Measurements from ENCODE around the gene PARN.

PARN gene

DNA sequence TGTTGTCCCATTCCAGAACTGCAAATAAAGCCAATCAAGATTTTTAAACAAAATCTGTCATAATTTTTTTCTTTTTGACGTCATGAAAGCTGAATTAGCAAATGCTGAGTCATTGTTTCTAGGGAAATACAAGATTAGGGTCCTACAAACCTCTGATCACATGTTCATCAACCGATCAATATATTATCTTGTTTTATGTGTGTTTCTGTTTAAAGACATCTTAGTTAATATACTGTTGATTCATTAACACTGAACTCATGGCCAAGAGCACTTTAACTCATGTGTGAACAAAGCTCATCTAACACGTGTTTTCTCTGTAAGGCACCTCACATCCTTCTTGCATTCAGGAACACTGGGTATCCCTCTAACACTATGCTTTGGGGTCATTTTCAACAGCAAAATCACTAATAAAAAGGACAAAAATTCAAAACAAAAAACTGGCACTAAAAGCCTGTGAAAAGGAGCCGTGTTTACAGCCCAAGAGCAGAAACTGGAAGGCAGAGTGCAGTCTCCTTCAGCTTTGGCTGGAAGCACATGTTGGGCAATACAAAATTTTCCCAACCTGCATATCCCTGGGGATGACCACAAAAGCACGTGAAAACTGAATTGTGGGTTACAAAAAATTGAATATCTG lies 102.5 kb downstream of the PARN start:
- no peak for FAIRE-seq

DNA sequence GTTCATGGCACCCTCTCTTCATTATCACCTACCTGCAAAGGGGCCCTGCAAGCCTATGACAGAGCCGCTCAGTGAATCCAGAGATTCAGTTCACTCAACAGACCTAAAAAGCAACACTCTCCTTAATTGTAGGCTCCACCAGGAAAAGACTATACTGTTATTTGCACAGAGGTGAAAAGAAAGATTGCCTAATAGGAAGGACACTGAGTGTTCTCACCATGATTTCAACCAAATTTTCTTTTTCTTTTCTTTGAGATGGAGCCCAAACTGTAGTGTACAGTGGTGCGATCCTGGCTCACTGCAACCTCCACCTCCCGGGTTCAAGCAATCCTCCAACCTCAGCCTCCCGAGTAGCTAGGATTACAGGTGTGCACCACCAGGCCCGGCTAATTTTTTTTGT lies 104.5 kb downstream of the PARN start:
- no peak for FAIRE-seq

DNA sequence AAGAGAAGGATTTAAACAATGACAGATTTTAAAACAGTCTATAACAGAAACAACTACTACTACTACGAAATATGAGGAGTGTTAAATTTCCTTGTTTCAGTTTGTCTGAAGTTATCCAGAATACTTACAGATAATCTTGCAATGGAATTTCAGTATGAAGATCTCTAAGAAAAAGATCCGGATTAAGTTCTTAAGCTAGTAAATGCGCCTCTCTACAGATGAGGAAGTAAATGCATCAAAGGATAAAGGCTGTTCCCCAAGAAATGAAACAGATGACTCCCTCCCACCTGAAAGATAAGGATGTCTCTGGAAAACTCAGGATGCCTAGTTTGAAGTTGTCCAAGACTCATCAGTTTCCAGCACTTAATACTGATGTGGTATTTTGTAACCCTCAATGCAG lies 105.1 kb downstream of the PARN start:
- FAIRE-seq: no peak

DNA sequence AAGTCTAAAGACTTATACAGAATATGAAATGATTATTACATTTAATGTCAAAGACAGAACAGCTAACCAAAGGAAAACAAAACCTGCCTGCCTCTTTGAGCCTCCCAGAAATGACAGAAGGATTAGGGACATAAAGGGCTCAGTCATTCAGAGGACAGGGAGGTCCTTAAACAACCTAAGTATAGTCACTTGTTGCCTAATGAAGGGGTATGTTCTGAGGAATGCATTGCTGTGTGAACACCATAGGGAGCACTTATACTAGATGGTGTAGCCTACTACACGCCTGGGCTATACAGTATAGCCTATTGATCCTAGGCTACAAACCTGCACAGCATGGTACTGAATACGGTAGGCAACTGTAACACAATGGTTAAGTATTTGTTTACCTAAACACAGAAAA lies 106.4 kb downstream of the PARN start:
- no peak for FAIRE-seq

DNA sequence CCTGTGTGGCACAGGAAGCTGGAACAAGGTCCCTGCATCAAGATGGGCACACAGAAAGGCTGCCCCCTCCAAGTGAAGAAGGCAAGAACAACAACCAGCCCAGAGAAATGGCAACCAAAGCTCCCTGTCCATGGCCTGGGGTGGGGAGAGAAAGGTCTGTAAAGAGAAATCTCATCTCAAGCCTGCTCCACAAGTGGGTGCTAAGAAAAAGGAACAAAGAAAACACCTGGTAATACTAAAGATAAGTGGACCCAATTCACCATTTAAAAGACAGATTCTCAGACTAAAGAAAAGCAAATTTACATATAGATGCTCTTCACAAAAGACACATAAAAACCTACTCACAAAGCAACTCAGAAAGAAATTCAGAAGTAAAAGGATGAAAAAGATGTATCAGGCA lies 107.4 kb downstream of the PARN start:
- FAIRE-seq: no peak

DNA sequence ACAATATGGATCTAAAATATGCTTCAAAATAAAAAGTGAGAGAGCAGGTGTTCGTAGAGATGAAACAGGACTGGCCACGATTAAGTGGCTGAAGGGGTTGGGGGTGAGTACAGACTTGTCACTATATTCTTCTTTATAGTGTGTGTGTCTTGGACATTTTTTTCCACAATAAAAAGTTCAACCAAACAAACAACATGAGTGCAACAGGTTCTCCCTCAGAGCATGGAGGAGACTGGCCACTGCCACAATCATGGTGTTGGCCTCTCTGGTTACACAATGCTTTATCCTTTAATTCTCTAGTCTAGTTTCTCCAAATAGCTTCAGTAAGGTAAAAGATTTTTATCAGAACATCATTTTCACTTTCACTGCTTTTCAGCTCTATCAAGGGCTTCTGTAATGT lies 109.3 kb downstream of the PARN start:
- no peak for FAIRE-seq

DNA sequence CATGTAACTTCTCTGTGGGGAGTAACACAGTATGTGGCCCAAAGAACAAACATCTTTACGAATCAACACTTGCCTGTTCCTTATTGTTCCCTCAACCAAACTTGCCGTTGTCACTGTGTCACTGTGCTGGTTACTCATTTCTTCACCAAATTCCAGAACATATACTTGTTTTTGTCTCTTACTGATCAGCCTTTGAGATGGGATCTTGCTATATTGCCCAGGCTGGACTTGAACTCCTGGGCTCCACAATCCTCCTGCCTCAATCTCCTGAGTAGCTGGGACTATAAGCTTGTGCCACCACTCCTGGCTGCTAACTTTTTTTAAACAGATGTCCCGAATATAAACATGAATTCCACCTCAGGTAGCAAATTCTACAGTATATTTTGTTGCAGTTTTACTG lies 115.1 kb downstream of the PARN start:
- no peak for FAIRE-seq

DNA sequence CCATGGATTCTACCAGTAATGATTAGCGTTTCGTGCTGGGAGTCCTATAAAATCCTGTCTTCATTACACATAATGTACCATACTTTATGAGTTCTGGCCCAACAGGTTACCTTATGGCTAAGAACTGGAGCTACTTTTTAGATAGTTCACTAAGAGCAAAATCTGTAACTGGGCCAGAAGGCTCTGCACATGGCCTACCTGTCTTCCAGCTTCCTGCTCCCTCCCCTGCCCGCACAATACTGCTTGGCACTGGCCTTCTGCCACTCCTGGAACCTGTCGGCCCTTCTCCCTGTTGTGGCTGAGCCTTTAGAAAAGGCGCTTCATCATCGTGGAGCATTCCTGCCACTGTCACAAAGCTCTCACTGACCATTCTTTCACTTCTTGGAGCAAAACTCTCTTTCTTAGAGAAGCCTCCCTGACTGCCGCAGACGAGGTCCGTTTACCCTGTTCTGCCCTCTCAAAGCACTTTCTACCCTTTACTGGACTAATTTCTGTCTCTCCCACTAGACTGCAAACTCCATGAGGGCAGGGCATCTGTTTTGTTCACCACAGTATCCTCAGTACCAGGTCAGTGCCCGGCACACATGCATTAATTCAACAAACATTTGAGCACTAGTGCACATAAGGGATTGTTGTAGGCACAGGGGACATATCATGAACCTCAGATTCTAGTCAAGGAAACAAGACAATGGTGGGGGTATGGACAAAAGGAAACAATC lies 116.5 kb downstream of the PARN start:
- no peak for FAIRE-seq

DNA sequence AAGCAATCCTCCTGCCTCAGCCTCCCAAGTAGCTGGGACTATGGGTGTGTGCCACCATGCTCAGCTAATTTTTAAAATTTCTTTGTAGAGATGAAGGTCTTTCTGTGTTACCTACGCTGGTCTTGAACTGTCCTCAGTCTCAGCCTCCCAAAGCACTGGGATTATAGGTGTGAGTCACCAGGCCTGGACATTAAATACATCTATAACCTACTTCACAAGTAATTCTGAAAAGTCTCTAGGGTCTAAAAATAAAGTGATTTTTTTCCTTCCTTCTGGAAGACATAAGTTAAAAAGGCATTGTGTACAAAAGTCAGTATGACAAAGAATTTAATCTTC lies 118.3 kb downstream of the PARN start:
- no peak for FAIRE-seq

DNA sequence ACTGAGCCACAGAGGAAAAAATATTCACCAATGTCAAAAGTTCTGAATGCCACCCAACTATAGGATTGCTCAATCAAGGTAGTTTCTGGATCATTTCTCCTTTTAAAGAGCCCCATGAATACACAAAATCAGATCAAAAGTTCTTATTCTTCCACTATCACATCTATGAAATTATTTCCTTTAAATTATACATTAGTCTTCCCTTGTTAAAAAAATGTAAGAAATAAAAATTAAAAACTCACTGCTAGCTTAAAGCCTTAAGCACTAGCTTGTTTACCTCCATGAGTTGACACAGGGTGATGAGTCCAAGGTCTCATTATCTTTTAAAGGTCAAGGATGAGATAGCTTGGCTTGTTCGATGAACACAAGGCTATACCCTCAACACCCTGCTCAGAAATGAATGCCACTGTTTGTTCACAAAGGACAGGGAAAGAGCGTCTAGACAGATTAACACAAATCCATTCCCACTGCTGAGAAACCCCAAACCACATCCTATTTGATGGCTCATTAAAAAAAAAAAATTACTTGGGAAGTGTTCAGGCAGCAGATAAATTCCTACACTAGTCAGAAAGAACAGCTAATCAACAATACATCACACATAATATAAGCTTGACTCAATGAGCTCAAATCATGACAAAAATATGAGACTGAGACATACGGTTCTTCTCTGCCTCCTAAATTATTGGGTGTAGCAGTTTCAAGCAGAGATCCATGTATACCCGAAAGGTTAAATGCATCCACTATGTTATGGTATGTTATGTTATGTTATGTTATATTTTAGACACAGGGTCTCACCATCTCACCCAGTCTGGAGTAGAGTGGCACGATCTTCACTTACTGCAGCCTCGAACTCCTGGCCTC lies 118.9 kb downstream of the PARN start:
- FAIRE-seq: no peak

DNA sequence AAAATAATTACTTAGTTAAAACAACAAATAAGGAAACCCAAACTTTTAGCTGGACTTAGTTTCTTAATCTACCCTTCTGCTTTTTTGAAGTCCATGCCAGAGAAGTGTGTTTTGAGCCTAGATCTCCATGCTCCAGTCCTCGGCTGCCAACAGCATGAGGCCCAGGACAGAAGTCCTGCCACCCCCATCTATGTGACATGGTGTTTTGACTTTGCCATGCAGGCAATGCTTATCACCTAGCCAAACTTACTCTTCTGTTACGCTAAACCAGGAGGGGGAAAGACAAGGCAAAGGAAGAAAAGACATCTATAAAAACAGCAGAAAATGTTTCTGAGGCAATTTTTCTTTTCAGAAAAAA lies 119.5 kb downstream of the PARN start:
- FAIRE-seq: no peak

DNA sequence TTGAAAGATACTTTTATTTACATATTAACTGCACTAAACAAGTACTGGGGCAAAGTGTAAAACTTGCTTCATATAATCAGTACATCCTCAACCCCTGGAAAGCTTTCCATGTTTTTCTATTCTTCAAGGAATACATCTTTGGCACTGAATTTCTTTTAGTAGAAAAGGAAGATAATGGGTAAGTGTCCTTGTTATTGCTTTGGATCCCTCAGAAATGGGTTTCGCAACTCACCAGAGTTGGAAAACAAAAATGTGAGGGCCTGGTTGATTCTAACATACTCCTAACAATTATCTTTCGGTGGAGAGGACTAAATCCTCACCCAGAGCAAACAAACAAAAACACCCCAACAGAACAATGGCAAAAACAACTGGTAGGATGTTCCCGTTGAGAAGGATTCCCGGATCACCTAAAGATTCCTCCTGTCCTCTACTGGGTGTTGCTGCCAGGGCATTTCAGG lies 120.4 kb downstream of the PARN start:
- FAIRE-seq: no peak

DNA sequence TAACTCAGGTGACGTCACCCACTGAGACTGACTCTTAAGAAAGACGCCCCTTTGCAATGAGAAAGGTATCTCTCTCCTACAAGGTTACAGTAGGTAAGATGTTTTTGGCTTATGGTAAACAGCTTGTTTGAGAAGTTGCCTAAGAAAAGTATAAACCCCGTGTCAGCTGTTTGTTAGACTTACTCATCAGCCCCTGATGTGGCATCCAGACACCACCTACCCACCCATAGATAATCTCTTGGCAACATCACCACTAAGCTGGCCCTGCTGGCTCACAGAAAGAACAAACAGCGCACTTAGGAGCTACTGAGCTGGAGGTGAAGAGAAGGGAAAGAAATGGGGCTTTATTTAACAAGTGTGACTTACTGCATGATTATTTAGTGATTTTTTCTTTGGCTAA lies 121.0 kb downstream of the PARN start:
- no peak for FAIRE-seq

DNA sequence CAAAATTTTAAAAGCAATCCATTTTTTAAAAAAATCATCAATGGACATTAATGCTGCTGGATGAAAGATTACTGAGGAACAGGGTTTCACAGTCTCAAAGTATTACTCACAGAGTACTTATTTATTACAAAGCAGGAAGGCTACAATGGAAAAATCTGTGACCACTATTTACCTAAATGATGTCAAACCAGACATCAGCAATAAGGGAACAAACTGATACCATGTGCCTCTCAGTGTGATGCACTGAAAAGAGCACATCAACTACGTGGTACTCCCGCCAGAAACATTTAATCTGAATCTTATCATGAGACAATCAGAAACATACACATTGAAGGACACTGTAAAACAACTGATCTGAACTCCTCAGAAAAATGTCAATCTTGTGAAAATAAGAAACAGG lies 124.2 kb downstream of the PARN start:
- FAIRE-seq: no peak

DNA sequence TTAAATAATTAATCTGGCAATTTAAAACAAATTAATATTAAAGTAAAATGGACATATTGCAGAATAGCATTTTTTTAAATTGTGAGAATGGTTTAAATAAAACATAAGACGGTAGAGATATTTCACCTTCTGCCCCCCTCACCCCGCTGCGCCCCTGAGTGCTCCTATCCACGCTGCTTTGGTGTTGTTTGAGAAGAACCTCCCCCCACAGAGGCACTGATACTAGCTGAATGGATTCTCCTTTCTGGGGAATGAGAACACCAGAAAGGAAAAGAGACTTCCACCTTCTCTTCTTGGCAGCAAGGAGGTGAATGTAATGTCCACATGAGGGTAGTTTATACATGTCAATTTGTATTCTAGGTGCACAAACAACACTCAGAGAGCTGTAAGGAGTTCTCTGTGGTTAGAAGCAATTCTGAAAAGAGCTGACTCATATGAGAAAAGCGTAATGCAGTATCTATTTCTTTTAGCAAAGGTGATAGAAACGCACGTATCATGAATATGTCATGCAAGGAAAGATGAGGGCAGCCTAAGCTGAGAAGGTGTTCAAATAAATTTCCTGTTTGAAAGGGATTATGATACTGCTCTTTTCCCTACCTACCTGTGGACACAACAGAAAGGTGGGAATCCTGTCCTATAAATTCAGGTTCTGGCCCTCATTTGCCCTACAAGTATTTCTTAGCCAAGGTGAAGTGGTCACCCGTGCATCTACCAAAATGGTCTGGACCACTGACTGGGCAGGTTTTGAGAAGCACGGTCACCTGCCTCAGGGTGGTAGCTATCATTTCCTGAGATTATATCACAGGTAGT lies 126.9 kb downstream of the PARN start:
- no peak for FAIRE-seq

DNA sequence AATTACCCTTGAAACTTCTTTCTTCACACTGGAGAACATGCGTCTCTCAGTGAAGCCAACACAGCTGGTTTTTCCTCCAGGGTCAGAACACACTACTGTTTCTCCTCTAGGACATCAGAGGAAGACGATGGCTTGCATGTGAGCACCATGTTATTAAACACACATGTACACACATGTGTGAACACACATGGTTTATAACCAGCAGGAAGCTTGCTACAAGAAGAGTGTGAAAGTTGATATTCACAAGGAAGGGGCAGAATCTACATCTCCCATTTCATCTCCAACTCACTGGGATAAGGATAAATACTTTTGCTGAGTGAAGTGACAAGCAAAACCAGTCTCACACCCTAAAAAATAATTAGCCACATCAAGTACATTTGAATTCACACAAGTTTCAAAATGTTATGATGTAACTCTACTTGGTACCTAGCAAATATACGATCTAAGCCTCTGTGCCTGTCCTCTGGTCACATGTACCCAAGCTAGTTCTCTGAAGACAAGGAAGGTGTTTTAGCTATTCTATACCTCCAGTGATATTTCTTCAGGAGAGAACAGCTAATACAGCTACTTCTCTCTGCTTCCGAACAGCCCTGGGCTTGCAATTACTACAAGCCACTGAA lies 127.7 kb downstream of the PARN start:
- FAIRE-seq: no peak

DNA sequence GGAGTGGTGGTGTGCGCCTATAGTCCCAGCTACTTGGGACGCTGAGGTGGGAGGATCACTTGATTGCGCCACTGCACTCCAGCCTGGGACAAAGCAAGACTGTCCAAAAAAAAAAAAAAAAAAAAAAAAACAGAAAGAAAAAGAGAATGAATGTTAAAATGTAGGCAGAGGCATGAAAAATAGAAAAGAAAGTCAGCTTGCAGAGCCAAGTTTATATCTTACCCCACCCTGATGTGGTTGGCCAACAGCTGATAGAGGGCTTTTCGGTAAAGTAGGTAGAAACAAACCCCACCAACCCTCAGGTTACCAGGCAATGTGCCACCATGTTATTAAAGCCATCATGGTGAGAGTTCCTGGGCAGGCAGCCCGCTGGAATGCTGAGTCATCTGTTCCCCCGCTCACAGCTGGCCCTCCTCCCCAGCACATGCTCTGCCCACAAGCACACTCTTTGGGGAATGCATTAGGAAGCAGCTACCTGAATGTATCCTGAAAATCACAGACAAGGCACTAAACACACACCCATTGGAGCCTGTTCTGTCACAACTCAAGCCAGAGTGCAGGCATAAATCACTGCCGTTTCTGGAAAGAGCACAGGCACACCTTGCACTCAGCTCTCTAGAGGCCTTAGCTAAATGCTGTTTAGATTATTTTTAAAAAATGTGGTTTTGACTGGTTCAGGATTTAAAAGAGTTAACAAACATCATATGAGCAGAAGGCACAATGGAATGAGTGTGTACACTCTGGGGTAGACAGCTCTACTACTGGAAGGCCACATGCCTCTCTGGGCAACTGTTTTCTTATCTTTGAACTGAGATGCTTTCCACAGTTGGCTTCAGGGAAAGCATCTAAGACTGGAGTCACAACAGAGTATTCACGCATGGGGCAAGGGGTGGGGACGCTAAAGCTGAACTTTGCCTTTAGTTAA lies 128.5 kb downstream of the PARN start:
- FAIRE-seq: no peak

DNA sequence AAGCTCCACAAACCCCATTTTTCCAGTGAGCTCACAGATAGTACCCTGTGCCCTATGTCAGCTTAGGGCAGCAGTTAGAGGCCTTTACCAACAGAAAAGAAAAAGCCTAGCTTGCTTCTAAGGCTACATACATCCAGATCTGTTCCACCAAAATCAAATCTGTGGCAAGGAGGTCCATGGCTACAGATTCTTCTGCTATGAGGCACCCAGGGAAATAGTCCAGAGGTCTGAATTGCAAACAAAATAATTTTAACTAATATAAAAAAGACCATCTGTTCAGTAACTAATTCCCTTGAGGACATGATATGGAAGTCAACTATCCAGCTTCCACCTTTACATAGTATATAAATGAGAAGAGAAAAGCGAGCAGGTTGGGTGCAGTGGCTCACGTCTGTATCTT lies 129.3 kb downstream of the PARN start:
- FAIRE-seq: no peak

DNA sequence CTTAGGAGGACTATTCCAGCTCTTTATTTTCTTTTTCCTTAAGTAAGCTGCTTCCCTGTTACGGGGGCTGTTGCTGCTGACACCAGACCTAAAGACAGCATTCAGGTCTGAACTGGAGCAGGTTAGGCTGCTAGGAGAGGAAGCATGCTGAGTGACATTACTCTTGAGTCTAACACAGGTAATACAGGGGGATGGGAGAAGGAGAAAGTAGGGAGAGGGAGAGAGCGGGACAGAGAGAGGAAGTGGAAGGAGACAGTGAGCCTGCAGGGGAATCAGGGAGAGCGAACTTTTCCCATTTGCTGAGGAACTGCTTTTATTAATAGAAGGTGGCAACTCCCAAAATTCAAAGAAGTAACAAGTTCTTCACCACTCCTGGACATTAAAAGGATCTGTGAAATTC lies 130.9 kb downstream of the PARN start:
- no peak for FAIRE-seq

DNA sequence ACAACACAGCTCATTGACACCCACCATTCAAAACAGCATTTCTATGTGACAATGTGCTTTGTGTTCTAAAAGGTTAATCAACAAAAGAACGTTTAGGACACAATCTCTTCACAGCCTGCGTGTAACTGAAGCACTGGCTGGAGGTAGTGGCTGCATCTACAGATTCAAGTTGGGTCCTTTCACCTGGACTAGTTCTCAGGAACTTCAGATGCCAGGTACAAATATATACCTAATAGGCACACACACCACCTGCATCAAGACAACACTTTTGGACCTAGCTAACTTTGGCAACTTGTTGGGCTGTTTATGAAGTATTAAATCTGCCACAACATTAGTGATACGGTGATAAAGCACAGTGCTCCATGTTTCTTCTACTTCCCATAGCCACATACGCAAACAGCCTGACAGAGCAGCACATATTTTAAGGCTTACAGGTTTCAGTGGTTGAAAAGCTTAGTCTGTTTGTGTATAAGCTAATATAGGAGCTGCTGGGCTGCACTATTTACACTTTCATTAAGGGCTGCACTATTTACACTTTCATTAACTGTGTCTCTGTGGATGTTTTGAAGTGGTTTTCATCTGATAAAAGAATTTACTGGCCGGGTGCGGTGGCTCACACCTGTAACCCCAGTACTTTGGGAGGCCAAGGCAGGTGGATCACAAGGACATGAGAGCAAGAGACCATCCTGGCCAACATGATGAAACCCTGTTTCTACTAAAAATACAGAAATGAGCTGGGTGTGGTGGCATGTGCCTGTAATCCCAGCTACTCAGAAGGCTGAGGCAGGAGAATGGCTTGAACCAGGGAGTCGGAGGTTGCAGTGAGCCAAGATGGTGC lies 132.6 kb downstream of the PARN start:
- no peak for FAIRE-seq

DNA sequence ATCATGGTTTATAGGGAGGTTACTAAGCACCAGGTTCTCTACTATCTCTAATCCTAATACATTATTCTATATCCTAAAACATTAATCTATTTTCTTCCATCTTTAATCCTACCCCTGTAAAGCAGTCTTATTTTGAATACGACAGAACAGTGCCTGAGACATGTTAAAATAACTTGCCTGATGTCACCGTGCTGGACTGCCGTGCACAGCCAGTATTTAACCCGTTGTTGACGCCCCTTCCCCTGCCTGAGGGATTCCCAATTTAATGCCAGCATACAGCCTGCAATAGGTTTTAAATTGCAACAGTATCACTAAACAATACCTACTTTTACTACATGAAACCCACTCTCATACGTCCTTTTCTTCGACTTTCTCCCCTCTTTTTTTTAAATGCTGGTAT lies 133.3 kb downstream of the PARN start:
- FAIRE-seq: no peak
